Activated CD4-positive, alpha-beta T cell treated with anti-CD3 and anti-CD28 coated beads, Interleukin-2, amount 50 U/mL, for 4 hours (primary cell): ENCODE measurements around the gene MYBL2.
"Not testable (repeated sequence)": the region's sequence is repeated elsewhere in the genome, so short reads cannot be mapped to it uniquely, and the experiment has no call there.

Experiments used
- DNase-seq, 2 experiments: peaks; one replicate each; pipeline ENCODE4 v3.0.0-alpha.2; 2020

MYBL2 gene

GRCh38 chr20:43752561-43753301, 85.8 kb downstream of the MYBL2 start:
- DNase-seq: no peak

GRCh38 chr20:43755390-43755789, 88.5 kb downstream of the MYBL2 start:
- DNase-seq: no peak

GRCh38 chr20:43755851-43756250, 88.9 kb downstream of the MYBL2 start:
- no peak for DNase-seq

DNA sequence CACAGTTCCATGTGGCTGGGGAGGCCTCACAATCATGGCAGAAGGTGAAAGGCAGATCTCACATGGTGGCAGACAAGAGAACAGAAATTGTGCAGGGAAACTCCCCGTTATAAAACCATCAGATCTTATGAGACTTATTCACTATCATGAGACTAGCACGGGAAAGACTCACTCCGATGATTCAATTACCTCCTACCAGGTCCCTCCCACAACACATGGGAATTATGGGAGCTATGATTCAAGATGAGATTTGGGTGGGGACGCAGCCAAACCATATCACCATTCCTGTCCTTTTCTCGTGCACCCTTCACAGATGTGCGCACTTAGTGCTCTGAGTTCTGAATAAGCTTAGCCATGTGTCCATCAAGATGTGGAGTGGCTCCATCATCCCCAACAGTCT, 91.0 kb downstream of the MYBL2 start:
- not testable (repeated sequence) for DNase-seq

DNA sequence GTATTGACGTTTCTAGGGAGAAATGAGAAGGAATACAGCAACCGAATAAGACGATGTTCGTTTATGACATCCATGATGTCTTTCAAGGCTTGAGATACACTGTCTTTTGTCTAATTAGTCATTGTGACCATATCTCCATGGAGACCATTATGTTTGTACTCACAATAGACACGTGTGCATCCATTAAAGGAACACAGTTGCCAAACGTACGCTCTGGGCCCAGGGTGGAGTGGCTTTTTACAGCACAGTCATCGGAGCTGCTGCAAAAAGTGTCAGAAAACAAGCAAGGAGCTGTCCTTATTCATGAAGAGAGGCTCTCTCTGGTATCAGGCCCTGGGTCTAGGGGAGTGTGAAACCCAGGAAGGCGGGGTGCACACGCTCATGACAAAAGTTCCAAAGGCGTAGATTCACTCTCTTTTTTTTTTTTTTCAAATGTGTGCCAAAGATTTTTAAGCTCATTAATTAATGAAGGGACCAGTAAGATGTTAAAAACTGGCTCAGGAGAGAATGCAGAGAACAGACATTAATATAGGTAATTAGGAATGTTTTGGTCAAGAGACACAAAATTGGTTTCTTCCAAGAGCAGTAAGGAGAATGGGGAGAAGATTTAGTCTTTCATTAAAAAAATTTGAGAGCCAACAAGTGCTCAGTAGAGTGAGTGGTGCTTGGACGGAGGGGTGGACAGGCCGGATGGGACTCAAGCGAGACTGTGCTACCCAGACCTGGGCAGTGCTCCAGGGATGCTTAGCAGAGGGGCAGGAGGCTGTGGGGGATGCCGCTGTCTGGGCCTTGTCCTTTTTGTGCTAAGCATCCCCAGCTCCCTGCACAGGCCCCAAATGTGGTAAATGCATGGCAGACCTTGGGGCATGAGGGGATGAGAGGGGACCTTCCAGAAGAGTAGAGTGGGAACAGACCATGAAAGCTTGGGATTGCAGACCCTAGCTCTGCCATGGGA, 94.7 kb downstream of the MYBL2 start:
- no peak for DNase-seq

DNA sequence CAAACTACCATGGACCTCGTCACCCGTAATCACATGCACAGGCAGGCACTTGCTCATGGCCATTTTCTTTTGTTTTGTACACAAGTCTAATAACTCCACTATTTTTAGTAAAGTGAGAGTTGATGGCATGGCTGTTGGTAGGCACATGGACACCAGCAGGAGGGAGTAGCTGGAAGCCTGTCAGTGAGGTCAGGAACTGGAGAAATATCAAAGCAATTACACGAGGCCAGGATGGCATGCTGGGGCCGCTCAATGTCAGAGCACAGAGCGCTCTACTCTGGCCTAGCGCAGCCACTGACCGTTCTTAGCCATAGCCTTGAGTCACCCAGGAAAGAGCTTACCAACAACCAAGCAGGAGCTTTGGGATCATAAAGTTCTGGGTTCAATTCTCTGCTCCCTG, 96.0 kb downstream of the MYBL2 start:
- no peak for DNase-seq

DNA sequence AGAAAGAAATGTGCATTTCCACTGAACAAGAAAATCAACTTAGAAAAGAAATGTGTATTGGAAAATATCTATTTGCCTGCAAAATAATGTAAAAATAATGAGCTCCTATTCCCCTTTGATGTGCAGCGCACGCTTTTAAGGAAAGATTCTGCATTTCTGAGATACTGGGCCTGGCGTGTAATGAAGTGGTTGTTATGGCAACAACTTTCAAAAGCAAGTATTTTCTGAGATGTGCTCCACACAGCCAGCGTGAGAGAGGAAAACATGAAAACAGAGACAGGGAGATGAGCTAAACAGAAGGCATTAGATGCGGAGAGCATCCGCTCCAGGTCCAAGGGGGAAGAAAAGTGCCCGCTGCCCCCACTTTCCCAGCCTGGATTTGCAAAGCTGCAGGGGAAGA, 99.0 kb downstream of the MYBL2 start:
- DNase-seq: no peak
